Endothelial cell of umbilical vein (primary cell): Measurements from ENCODE around the gene LLPH. TPM values are rescaled to one million over a fixed set of nuclear protein-coding genes. Genes with fewer than 3 reads are reported as not detected.
A peak's percentile ranks its signal among the peaks of the same experiment; 100 is the strongest.

Experiments
- BruUV-seq: library from RNA; stranded (reverse); fragments of 400-500 nt; replicated peaks from 2 replicates; lab custom pipeline; 2021; lab: Mats Ljungman, UMichigan
- CTCF ChIA-PET: fragments of 300-600, 350-600 bp; sonication (Branson Sonifier 250); formaldehyde crosslinking; loops from one replicate; lab custom pipeline; 2021; ENCODE audit warnings: antibody characterized with exemption, inconsistent platforms; lab: Charles Lee
- POLR2A ChIA-PET: fragments of 300-600, 350-600 bp; sonication (Branson Sonifier 250); formaldehyde crosslinking; loops from one replicate; lab custom pipeline; 2021; ENCODE audit warnings: antibody characterized with exemption, inconsistent platforms; lab: Charles Lee
- DNase-seq: peaks from one replicate; pipeline ENCODE4 v3.0.0-alpha.2; 2011; ENCODE audit warnings: low read depth, low spot score
- FAIRE-seq: peaks from 2 replicates; lab custom pipeline; 2011; peaks lifted over from hg19 to GRCh38; lab: Jason Lieb, UNC
- H2AFZ ChIP-seq: 2 replicates; pipeline ENCODE4 v1.6.0; 2012; ENCODE audit warnings: low read depth, low read length, control low read depth, inconsistent platforms
- H3K27ac ChIP-seq: 2 replicates; pipeline ENCODE4 v1.5.1; 2011; ENCODE audit warnings: low read depth, mild to moderate bottlenecking, control low read depth, low read length, moderate library complexity; ENCODE audit not compliant: insufficient read depth
- H3K27me3 ChIP-seq, 2 experiments: 2 replicates each; pipeline versions ENCODE4 v1.6.0 to v1.6.1; 2011; ENCODE audit warnings: low read length in 2 of 2, mixed read lengths in 1 of 2; ENCODE audit not compliant: control insufficient read depth in 2 of 2, insufficient read depth in 2 of 2
- H3K36me3 ChIP-seq, 2 experiments: 2 replicates in 1 of 2; 3 replicates in 1 of 2; pipeline ENCODE4 v1.5.1; 2011; ENCODE audit warnings: low read length in 2 of 2, mild to moderate bottlenecking in 1 of 2, moderate library complexity in 1 of 2; ENCODE audit not compliant: control insufficient read depth in 2 of 2, insufficient read depth in 2 of 2; ENCODE audit errors: extremely low read depth in 1 of 2
- H3K4me1 ChIP-seq: 3 replicates; pipeline ENCODE4 v1.5.1; 2011; ENCODE audit warnings: mild to moderate bottlenecking, low read length; ENCODE audit not compliant: control insufficient read depth, insufficient read depth; ENCODE audit errors: extremely low read depth
- H3K4me2 ChIP-seq: 2 replicates; pipeline ENCODE4 v1.6.1; 2011; ENCODE audit warnings: low read length, control low read depth, mixed read lengths; ENCODE audit not compliant: insufficient read depth
- H3K4me3 ChIP-seq, 3 experiments: fragments of 200-600 bp in 1 of 3; sonication (generic), shearing (Covaris generic) in 1 of 3; replicated peaks in 1 of 3; 2 replicates each; pipeline ENCODE4 v1.5.1; 2011 to 2016; ENCODE audit warnings: control low read depth in 3 of 3, low read length in 3 of 3, mild to moderate bottlenecking in 2 of 3, inconsistent platforms in 1 of 3, low read depth in 1 of 3, moderate library complexity in 1 of 3; ENCODE audit not compliant: insufficient read depth in 1 of 3
- H3K79me2 ChIP-seq: 2 replicates; pipeline ENCODE4 v1.6.0; 2012; ENCODE audit warnings: low read length, inconsistent platforms; ENCODE audit not compliant: control insufficient read depth, insufficient read depth
- H3K9ac ChIP-seq: replicated peaks from 2 replicates; pipeline ENCODE3; 2011; ENCODE audit warnings: low read length, control low read depth; ENCODE audit not compliant: insufficient read depth; ENCODE audit errors: extremely low read depth
- H3K9me1 ChIP-seq: replicated peaks from 3 replicates; pipeline ENCODE4 v1.6.0; 2011; ENCODE audit warnings: mild to moderate bottlenecking, low read length; ENCODE audit not compliant: control insufficient read depth, insufficient read depth; ENCODE audit errors: extremely low read depth
- H3K9me3 ChIP-seq: replicated peaks from 2 replicates; pipeline ENCODE4 v1.5.1; 2012; ENCODE audit warnings: low read length, inconsistent platforms; ENCODE audit not compliant: control insufficient read depth, insufficient read depth
- H4K20me1 ChIP-seq: replicated peaks from 2 replicates; pipeline ENCODE3; 2011; ENCODE audit warnings: mild to moderate bottlenecking, low read length; ENCODE audit not compliant: control insufficient read depth, insufficient read depth; ENCODE audit errors: extremely low read depth
- CTCF ChIP-seq, 2 donors: IDR thresholded peaks; 1 replicate in 1 of 2; 2 replicates in 1 of 2; pipeline ENCODE4 v1.5.1; 2011; ENCODE audit warnings: low read length in 2 of 2, mild to moderate bottlenecking in 2 of 2, moderate library complexity in 2 of 2, control low read depth in 1 of 2, inconsistent platforms in 1 of 2, low read depth in 1 of 2; ENCODE audit not compliant: insufficient read depth in 1 of 2; ENCODE audit errors: extremely low read depth in 1 of 2
- EZH2 ChIP-seq: IDR thresholded peaks from 2 replicates; pipeline ENCODE4 v1.6.1; 2012; ENCODE audit warnings: borderline replicate concordance, low read depth, mild to moderate bottlenecking, moderate library complexity, low read length, inconsistent platforms; ENCODE audit not compliant: severe bottlenecking
- GATA2 ChIP-seq: IDR thresholded peaks from 2 replicates; pipeline ENCODE4 v1.7.0; 2011; ENCODE audit warnings: low read depth, mild to moderate bottlenecking, moderate library complexity, mixed read lengths, low read length; ENCODE audit not compliant: insufficient read length, insufficient read depth
- MYC ChIP-seq: IDR thresholded peaks from one replicate; pipeline ENCODE4 v1.6.1; 2011; ENCODE audit warnings: mild to moderate bottlenecking, low read depth, low read length
- dilution Hi-C: fragments of 300-500 bp; cut with MboI; formaldehyde crosslinking; loops from one replicate; pipeline ENCODE4 v1.15.0; 2019; ENCODE audit warnings: low sequenced_read_pairs; ENCODE audit not compliant: extremely low pct_ligation_motif_present
- intact Hi-C: fragments of 100-400 bp; cut with micrococcal nuclease; formaldehyde crosslinking; loops from one replicate; pipeline ENCODE4 v1.10.0; 2022
- polyA plus RNA-seq, 4 experiments: library from polyadenylated mRNA; depleted of rRNA in 3 of 4; stranded (reverse) in 3 of 4; unstranded in 1 of 4; fragments of >200 nt; gene quantifications; 2 replicates each; pipeline versions ENCODE4 v1.2.1 to v1.2.3, GENCODE V29; 2011 to 2012; ENCODE audit warnings: missing spikeins in 1 of 4
- total RNA-seq: library from RNA; stranded (reverse); gene quantifications from 2 replicates; pipeline ENCODE4 v1.2.3, GENCODE V29; 2021
- TF ChIP-seq, protein P1 (sequence below): IDR thresholded peaks from 2 replicates; pipeline ENCODE4 v1.6.1; 2011; ENCODE audit not compliant: insufficient read depth, insufficient read length

Gene LLPH
- total and polyA plus RNA-seq, 2 donors (not counting 3 experiments of a cell fraction or from before 2014, with no cell fraction given), result 4.0 to 34.0 TPM

DNA sequence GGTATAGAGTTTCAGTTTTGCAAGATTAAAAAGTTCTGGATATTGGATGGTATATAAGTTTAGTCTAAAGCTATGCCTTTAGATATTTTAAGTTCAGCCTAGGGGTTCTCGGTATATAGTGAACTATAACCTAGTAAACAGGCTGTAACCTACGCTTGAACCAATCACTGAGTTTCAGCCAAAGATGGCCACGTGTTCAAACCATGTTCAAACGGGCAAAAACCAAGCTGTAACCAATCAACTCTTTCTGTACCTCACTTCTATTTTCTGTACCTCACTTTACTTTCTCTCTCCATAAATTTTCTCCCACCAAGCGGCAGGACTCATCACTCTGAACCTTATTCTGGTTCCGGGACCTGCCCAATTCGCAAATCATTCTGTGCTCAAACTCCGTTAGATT is 37.9 kb upstream of the LLPH start:
- ChIA-PET POLR2A (interaction anchor here (1.5 to 1.7 kb wide), 2 partner anchors 23 to 67 kb away, joined by 8 to 10 read pairs; no protein-coding TSS in a partner anchor), CTCF (interaction anchor here (0.7 to 2.6 kb wide), 9 partner anchors 10 to 526 kb away, joined by 3 to 27 read pairs (median 7); no protein-coding TSS in a partner anchor)
- dilution Hi-C loops (no loop called here), intact Hi-C loops (no loop called here)
- no peaks in the 10 kb centered on the region for H3K9me3 ChIP-seq
- H3K9ac ChIP-seq, result peak overlapping the region; percentile 95
- no peaks in the 10 kb centered on the region for H3K9me1 ChIP-seq
- DNase-seq (no peak), FAIRE-seq (no peak)
- H3K79me2 ChIP-seq, result peaks cover 55% of the 10 kb centered on the region
- H4K20me1 ChIP-seq, result peaks cover 3% of the 10 kb centered on the region
- TF ChIP-seq GATA2, result no peak
- TF ChIP-seq EZH2, result no peak
- TF ChIP-seq, protein P1, sequence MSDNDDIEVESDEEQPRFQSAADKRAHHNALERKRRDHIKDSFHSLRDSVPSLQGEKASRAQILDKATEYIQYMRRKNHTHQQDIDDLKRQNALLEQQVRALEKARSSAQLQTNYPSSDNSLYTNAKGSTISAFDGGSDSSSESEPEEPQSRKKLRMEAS, result no peak
- no peak for TF ChIP-seq CTCF (IDR thresholded peaks at IDR 0.05; ENCODE audit: extremely low read depth in 1 of 2, insufficient read depth in 1 of 2, low read depth in 1 of 2, low read length in 2 of 2)
- no peak for TF ChIP-seq MYC
- no peaks in the 10 kb centered on the region for H3K36me3 ChIP-seq
- H3K27me3 ChIP-seq, result no peaks in the 10 kb centered on the region
- BruUV-seq, result no TSS peak
- peak overlapping the region; percentile 77 for H3K4me2 ChIP-seq
- H3K4me3 ChIP-seq, result peak overlapping the region in 1 of 3 experiments; percentile 88
- H3K27ac ChIP-seq, result no peak overlapping the region
- H2AFZ ChIP-seq, result no peak overlapping the region
- H3K4me1 ChIP-seq, result peaks cover 7% of the 10 kb centered on the region
